SW480 (cell line): ENCODE data around the gene MRPS23.

Experiments
- DNase-seq: peaks from one replicate; pipeline ENCODE4 v3.0.0-alpha.2; 2016; ENCODE audit warnings: low spot score

The MRPS23 gene

GRCh38 chr17:57838453-57838852, 11.4 kb downstream of the MRPS23 start:
- no peak for DNase-seq

- no peak for DNase-seq
These were observed 14.4 kb downstream of the MRPS23 start for GRCh38 chr17:57835333-57835900.

GRCh38 chr17:57834146-57834741, 15.6 kb downstream of the MRPS23 start:
- DNase-seq, result peak; percentile 26

GRCh38 chr17:57833179-57833939, 16.5 kb downstream of the MRPS23 start:
- DNase-seq, result peak; percentile 49

GRCh38 chr17:57832314-57833178, 17.3 kb downstream of the MRPS23 start:
- DNase-seq, result no peak

- DNase-seq, result no peak
These were observed 19.0 kb downstream of the MRPS23 start for GRCh38 chr17:57830880-57831279.

- no peak for DNase-seq
These were observed 26.1 kb downstream of the MRPS23 start for GRCh38 chr17:57823469-57824401.

- DNase-seq, result no peak
These were observed 30.0 kb downstream of the MRPS23 start for GRCh38 chr17:57819867-57820266.

GRCh38 chr17:57819285-57819684, 30.6 kb downstream of the MRPS23 start:
- DNase-seq, result no peak

- DNase-seq, result no peak
These were observed 31.8 kb downstream of the MRPS23 start for GRCh38 chr17:57818066-57818465.

GRCh38 chr17:57817299-57817698, 32.5 kb downstream of the MRPS23 start:
- DNase-seq, result no peak

- no peak for DNase-seq
These were observed 35.4 kb downstream of the MRPS23 start for GRCh38 chr17:57814421-57814820.

- DNase-seq, result no peak
These were observed 38.1 kb downstream of the MRPS23 start for GRCh38 chr17:57811638-57812280.

GRCh38 chr17:57810721-57811637, 38.9 kb downstream of the MRPS23 start:
- no peak for DNase-seq

GRCh38 chr17:57809879-57810278, 40.0 kb downstream of the MRPS23 start:
- DNase-seq, result no peak

- DNase-seq, result no peak
These were observed 41.0 kb downstream of the MRPS23 start for GRCh38 chr17:57808882-57809281.

GRCh38 chr17:57806167-57806830, 43.5 kb downstream of the MRPS23 start:
- DNase-seq, result no peak

GRCh38 chr17:57803021-57803420, 46.8 kb downstream of the MRPS23 start:
- no peak for DNase-seq

- DNase-seq, result no peak
These were observed 48.7 kb downstream of the MRPS23 start for GRCh38 chr17:57801044-57801711.
